ENCODE results near the gene TLE3. TPM values are rescaled to one million over a fixed set of nuclear protein-coding genes. Genes with fewer than 3 reads are reported as not detected.

TLE3 gene
- total RNA-seq, 1 experiment from 2014 or later = 35.2 TPM

- Histone ChIP-seq H3K9me3 (replicated peaks) (no peaks in the 10 kb centered on the region), H3K27me3 (replicated peaks) (no peaks in the 10 kb centered on the region), H3K4me3 (no peak overlapping the region), H3K36me3 (no peaks in the 10 kb centered on the region), H3K27ac (no peak overlapping the region), H3K4me1 (replicated peaks) (no peaks in the 10 kb centered on the region)
- no peak for DNase-seq (ENCODE audit: low read depth in 1 of 2, low spot score in 2 of 2)
Measured at GRCh38 chr15:70002897-70003296, 94.8 kb downstream of the TLE3 start.

GRCh38 chr15:70001859-70002258 lies 95.9 kb downstream of the TLE3 start:
- no peak for DNase-seq (ENCODE audit: low read depth in 1 of 2, low spot score in 2 of 2)
- H3K27me3 ChIP-seq (replicated peaks) = no peaks in the 10 kb centered on the region
- H3K4me3 ChIP-seq = no peak overlapping the region
- H3K9me3 ChIP-seq (replicated peaks) = no peaks in the 10 kb centered on the region
- no peaks in the 10 kb centered on the region for H3K4me1 ChIP-seq (replicated peaks)
- H3K27ac ChIP-seq = no peak overlapping the region
- no peaks in the 10 kb centered on the region for H3K36me3 ChIP-seq

- H3K27me3 ChIP-seq (replicated peaks) = no peaks in the 10 kb centered on the region
- H3K4me1 ChIP-seq (replicated peaks) = no peaks in the 10 kb centered on the region
- H3K9me3 ChIP-seq (replicated peaks) = no peaks in the 10 kb centered on the region
- no peaks in the 10 kb centered on the region for H3K36me3 ChIP-seq
- DNase-seq (ENCODE audit: low read depth in 1 of 2, low spot score in 2 of 2) = no peak
- no peak overlapping the region for H3K4me3 ChIP-seq
- no peak overlapping the region for H3K27ac ChIP-seq
Measured at GRCh38 chr15:69999392-70000085, 98.2 kb downstream of the TLE3 start.

- H3K4me3 ChIP-seq = no peak overlapping the region
- no peaks in the 10 kb centered on the region for H3K27me3 ChIP-seq (replicated peaks)
- H3K4me1 ChIP-seq (replicated peaks) = no peaks in the 10 kb centered on the region
- H3K9me3 ChIP-seq (replicated peaks) = no peaks in the 10 kb centered on the region
- H3K36me3 ChIP-seq = no peaks in the 10 kb centered on the region
- DNase-seq (ENCODE audit: low read depth in 1 of 2, low spot score in 2 of 2) = no peak
- no peak overlapping the region for H3K27ac ChIP-seq
Measured at GRCh38 chr15:69998541-69999391, 99.0 kb downstream of the TLE3 start.

- Histone ChIP-seq H3K9me3 (replicated peaks) (no peaks in the 10 kb centered on the region), H3K36me3 (no peaks in the 10 kb centered on the region), H3K4me3 (no peak overlapping the region), H3K27me3 (replicated peaks) (no peaks in the 10 kb centered on the region), H3K27ac (no peak overlapping the region), H3K4me1 (replicated peaks) (no peaks in the 10 kb centered on the region)
- no peak for DNase-seq (ENCODE audit: low read depth in 1 of 2, low spot score in 2 of 2)
Measured at GRCh38 chr15:69997813-69998212, 99.9 kb downstream of the TLE3 start.

All from SJSA1 (cell line).